Measurements from ENCODE around the gene PLIN5. TPM values are rescaled to one million over a fixed set of nuclear protein-coding genes. Genes with fewer than 3 reads are reported as not detected.

Gene PLIN5
- total RNA-seq, 2 experiments from 2014 or later, result 0.17 to 0.31 TPM

DNA sequence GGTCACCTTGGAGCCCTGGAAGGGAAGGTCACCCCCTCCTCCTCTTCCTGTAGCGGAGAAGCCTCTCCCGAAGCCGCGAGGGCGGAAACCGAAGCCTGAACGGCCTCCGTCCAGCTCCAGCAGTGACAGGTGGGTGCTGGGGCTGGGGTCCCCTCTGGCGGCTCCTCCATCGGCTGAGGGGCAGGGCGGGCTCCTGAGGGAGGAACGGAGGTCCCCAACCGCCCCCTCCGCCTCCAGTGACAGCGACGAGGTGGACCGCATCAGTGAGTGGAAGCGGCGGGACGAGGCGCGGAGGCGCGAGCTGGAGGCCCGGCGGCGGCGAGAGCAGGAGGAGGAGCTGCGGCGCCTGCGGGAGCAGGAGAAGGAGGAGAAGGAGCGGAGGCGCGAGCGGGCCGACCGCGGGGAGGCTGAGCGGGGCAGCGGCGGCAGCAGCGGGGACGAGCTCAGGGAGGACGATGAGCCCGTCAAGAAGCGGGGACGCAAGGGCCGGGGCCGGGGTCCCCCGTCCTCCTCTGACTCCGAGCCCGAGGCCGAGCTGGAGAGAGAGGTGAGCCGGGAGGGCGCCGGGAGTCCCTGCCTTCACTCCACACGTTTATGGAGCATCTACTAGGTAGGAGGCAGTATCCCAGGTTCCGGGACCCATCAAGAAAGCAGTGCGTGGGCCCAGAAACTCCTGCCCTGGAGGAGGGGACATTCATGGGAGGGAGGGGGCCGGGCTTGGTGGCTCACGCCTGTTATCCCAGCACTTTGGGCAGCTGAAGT, 40.9 kb downstream of the PLIN5 start:
- CTCF ChIA-PET, result no interaction called here

DNA sequence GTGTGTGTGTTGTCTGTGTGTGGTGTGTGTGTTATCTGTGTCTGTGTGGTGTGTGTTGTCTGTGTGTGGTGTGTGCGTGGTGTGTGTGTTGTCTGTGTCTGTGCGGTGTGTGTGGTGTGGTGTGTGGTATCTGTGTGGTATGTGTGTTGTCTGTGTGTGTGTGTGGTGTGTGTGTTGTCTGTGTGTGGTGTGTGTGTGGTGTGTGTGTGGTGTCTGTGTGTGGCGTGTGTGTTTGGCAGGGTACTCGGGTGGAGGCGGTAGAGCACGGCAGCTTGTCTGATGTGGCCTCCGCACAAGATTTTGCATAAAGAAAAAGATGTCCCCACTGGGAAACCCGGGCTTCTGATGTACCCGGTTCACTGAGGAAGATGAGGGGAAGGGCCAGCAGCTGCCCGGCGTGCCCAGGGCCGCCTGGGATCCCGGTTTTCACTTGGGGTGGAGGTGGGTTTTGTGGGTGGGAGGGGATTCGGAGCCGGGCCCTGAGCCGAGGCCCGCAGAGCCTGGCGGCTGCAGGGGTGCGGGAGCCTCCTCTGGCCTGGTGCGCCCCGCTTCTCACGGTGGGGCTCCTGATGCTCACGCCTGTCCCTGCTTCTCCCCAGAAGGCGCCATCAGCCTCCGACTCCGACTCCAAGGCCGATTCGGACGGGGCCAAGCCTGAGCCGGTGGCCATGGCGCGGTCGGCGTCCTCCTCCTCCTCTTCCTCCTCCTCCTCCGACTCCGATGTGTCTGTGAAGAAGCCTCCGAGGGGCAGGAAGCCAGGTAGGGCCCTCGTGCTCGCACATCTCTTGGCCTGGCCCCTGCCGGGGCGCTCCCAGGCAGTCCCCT, 41.7 kb downstream of the PLIN5 start:
- intact Hi-C loops (cut with micrococcal nuclease), result no loop called here
- CTCF ChIA-PET, result no interaction called here
- no peak overlapping the region for H3K27ac Mint-ChIP-seq

More for the DNA sequence above, 40.9 kb downstream of the PLIN5 start:
- intact Hi-C loops (cut with micrococcal nuclease), result no loop called here
- Mint-ChIP-seq H3K27me3 (no peaks in the 10 kb centered on the region), H3K27ac (no peak overlapping the region), H3K4me1 (ENCODE audit: low read depth) (no peaks in the 10 kb centered on the region), H3K36me3 (peaks cover 4% of the 10 kb centered on the region), H3K9me3 (no peaks in the 10 kb centered on the region), H3K4me3 (no peak overlapping the region)
- no peak for DNase-seq
- POLR2A ChIA-PET, result no interaction called here

DNA sequence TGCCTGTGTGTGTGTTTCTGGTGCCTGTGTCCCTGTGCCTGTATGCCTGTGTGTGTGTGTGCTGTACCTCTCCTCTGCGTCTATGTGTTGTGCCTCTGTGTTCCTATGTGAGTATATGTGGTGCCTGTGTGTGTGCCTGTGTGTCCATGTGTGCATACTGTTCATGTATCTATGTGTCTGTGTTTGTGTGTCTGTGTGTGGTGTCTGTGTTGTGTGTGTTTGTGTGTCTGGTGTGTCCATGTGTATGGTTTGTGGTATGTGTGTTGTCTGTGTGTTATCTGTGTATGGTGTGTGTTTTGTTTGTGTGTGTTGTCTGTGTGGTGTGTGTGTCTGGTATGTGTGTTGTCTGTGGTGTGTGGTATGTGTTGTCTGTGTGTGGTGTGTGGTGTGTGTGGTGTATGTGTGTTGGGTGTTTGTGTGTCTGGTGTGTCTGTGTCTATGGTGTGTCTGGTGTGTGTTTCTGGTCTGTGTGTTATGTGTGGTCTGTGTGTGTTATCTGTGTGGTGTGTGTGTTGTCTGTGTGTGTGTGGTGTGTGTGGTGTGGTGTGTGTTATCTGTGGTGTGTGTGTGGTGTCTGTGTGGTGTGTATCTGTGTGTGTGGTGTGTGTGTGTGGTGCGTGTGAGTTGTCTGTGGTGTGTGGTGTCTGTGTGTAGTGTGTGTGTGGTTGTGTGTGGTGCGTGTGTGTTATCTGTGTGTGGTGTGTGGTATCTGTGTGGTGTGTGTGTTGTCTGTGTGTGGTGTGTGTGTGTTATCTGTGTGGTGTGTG, 42.5 kb downstream of the PLIN5 start:
- ChIA-PET CTCF (no interaction called here), POLR2A (no interaction called here)
- no peak overlapping the region for H3K4me3 Mint-ChIP-seq
- intact Hi-C loops (cut with micrococcal nuclease), result no loop called here
- H3K27me3 Mint-ChIP-seq, result no peaks in the 10 kb centered on the region
- DNase-seq, result no peak
- no peak overlapping the region for H3K27ac Mint-ChIP-seq
- no peaks in the 10 kb centered on the region for H3K9me3 Mint-ChIP-seq
- H3K4me1 Mint-ChIP-seq (ENCODE audit: low read depth), result no peaks in the 10 kb centered on the region
- peaks cover 4% of the 10 kb centered on the region for H3K36me3 Mint-ChIP-seq

More for the DNA sequence above, 41.7 kb downstream of the PLIN5 start:
- H3K36me3 Mint-ChIP-seq, result peaks cover 4% of the 10 kb centered on the region
- no peaks in the 10 kb centered on the region for H3K4me1 Mint-ChIP-seq (ENCODE audit: low read depth)
- DNase-seq, result no peak
- POLR2A ChIA-PET, result no interaction called here
- H3K27me3 Mint-ChIP-seq, result no peaks in the 10 kb centered on the region
- H3K9me3 Mint-ChIP-seq, result no peaks in the 10 kb centered on the region
- no peak overlapping the region for H3K4me3 Mint-ChIP-seq

DNA sequence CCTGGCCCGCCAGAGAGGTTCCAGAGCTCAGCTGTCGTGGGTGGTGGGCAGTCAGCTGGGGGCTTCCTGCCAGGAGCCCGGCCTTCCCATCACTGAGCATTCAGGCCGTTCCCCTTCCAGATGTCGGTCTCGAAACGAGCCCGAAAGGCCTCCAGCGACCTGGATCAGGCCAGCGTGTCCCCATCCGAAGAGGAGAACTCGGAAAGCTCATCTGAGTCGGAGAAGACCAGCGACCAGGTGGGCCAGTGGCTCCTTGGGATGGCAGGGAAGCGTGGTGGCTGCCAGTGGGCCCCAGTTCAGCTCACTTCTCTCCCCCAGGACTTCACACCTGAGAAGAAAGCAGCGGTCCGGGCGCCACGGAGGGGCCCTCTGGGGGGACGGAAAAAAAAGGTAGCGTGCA, 43.6 kb downstream of the PLIN5 start:
- no peaks in the 10 kb centered on the region for H3K9me3 Mint-ChIP-seq
- H3K4me3 Mint-ChIP-seq, result no peak overlapping the region
- DNase-seq, result no peak
- no peaks in the 10 kb centered on the region for H3K4me1 Mint-ChIP-seq (ENCODE audit: low read depth)
- H3K27me3 Mint-ChIP-seq, result no peaks in the 10 kb centered on the region
- no peak overlapping the region for H3K27ac Mint-ChIP-seq
- intact Hi-C loops (cut with micrococcal nuclease), result no loop called here
- peaks cover 7% of the 10 kb centered on the region for H3K36me3 Mint-ChIP-seq
- ChIA-PET POLR2A (no interaction called here), CTCF (no interaction called here)

DNA sequence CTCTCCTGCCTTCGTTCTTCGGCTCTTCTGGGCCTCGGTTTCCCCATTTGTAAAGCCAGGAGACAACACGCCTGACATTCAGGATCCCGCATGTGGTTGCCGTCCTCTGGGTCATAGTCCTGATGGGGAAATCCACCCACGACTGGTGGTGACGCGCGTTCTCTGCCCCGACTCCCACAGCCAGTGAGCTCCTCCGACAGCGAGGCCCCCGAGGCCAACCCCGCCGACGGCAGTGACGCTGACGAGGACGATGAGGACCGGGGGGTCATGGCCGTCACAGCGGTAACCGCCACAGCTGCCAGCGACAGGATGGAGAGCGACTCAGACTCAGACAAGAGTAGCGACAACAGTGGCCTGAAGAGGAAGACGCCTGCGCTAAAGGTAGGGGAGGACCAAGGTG, 46.5 kb downstream of the PLIN5 start:
- Mint-ChIP-seq H3K4me1 (ENCODE audit: low read depth) (no peaks in the 10 kb centered on the region), H3K27me3 (no peaks in the 10 kb centered on the region), H3K27ac (no peak overlapping the region), H3K36me3 (peaks cover 12% of the 10 kb centered on the region), H3K4me3 (no peak overlapping the region), H3K9me3 (no peaks in the 10 kb centered on the region)
- ChIA-PET POLR2A (no interaction called here), CTCF (no interaction called here)
- DNase-seq, result no peak
- intact Hi-C loops (cut with micrococcal nuclease), result no loop called here

DNA sequence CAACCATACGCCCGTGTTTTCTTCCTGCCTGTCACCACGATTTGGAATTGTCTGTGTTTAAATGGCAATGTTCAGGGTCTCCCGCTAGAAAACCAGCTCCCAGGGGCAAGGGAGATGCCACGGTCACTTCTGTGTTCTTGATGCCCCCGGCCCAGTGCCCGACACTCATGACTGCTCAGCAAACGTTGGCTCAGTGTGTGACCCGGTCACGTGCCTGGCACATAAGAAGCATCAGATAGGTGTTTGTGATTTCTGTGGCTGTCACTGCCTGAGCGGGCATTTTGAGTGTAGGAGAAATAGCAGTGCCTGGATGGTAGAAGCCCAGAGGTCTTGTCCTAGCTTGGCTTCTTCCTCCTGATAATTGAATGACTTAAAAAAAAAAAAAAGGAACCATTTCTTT, 47.5 kb downstream of the PLIN5 start:
- Mint-ChIP-seq H3K4me1 (ENCODE audit: low read depth) (no peaks in the 10 kb centered on the region), H3K27me3 (no peaks in the 10 kb centered on the region), H3K9me3 (no peaks in the 10 kb centered on the region), H3K27ac (no peak overlapping the region), H3K4me3 (no peak overlapping the region), H3K36me3 (peaks cover 14% of the 10 kb centered on the region)
- intact Hi-C loops (cut with micrococcal nuclease), result no loop called here
- CTCF ChIA-PET, result no interaction called here
- no peak for DNase-seq
- POLR2A ChIA-PET, result interaction anchor here (0.6 kb wide), 1 partner anchor 53 kb away, joined by 5 read pairs; no protein-coding TSS in a partner anchor

DNA sequence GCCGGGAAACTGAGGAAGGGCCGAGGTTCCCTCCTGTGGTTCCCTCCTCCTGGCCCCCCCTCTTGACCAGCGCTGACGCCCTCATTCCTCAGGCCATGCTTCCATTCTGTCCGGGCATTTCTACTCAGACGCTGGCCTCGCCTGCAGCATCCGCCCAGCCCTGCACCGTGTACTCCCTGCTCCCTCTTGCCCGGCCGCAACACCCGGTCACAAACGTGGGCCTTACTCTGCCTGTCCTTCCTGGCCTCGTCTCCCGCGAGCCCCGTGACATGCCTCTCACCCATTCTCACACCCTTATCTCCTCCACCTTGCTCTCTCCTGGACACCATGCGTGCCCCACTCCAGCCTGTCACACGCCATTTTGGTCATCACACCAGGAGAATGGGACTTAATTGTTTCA, 51.6 kb downstream of the PLIN5 start:
- Mint-ChIP-seq H3K9me3 (no peaks in the 10 kb centered on the region), H3K27ac (no peak overlapping the region), H3K36me3 (peaks cover 11% of the 10 kb centered on the region), H3K27me3 (no peaks in the 10 kb centered on the region), H3K4me3 (no peak overlapping the region), H3K4me1 (ENCODE audit: low read depth) (no peaks in the 10 kb centered on the region)
- DNase-seq, result no peak
- intact Hi-C loops (cut with micrococcal nuclease), result no loop called here
- POLR2A ChIA-PET, result no interaction called here
- CTCF ChIA-PET, result interaction anchor here (0.6 kb wide), 1 partner anchor 139 kb away, joined by 3 read pairs; no protein-coding TSS in a partner anchor

DNA sequence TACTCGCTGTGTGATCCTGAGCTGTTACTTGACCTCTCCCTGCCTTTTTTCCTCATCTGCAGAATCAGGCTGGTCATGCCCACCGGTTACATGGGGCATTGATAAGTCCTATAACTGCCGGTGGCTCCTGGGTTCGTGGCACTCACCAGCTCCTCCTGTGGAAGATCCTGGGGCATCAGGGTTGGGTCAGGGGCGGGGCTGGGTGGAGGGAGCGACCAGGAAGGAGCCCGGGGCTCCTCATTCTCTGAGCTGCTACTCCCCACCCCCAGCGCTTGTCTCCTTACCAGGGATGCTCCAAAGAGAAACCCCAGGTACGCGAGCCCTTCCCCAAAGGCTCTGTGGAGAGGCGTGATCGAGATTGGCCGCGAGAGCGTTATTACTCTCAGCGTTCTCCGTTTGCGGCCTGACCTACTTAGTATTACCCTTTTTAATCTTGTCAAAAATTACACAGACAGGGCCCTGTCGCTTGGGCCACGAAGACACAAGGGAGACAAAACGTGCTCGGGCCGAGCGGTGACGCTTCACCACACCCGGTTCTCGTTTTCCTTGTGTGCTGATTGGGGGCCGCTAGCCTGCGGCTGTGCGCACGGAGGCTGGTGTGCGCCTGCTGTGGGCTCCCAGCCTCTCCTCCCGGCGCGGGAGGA, 52.2 kb downstream of the PLIN5 start:
- Mint-ChIP-seq H3K9me3 (no peaks in the 10 kb centered on the region), H3K4me1 (ENCODE audit: low read depth) (no peaks in the 10 kb centered on the region), H3K27ac (no peak overlapping the region), H3K36me3 (peaks cover 13% of the 10 kb centered on the region), H3K4me3 (no peak overlapping the region), H3K27me3 (no peaks in the 10 kb centered on the region)
- CTCF ChIA-PET, result no interaction called here
- DNase-seq, result no peak
- intact Hi-C loops (cut with micrococcal nuclease), result no loop called here
- POLR2A ChIA-PET, result no interaction called here

DNA sequence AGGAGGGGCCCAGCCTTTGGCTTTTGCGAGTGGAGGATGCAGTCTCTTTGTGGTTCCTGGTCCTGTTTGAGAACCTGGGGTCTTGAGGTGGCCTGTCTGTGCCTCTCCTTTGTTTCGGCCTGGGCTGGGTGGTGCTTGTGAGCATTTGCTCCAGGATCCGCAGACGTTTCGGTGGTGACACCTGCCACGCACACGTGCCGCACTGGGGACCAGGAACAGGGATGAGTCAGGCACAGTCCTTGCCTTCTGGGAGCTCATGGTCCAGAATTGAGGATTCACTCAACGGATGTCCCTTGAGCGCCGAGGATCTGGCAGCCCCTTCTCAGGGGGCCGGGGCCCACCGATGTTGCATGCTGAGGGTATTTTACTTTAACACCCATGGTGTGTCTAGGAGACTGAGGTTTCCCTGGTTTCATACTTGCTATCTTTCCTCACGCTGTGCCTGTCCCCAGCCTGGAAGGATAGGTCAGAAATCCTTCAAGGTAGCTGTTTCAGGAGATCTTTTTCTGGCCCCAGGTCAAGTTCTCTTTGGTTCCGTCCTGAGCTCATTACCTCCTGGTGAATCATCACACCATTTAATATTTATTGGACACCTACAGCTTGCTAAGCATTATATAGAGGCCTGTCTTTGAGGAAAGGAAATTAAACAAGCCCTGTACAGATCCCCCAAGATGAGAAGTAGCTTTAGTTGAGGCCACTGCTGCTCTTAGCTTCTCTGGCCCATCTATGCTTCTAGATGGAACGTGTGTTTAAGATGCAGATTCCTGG, 57.8 kb downstream of the PLIN5 start:
- intact Hi-C loops (cut with micrococcal nuclease), result no loop called here
- no peak overlapping the region for H3K27ac Mint-ChIP-seq
- H3K36me3 Mint-ChIP-seq, result peaks cover 11% of the 10 kb centered on the region
- no peak overlapping the region for H3K4me3 Mint-ChIP-seq
- peaks cover 15% of the 10 kb centered on the region for H3K4me1 Mint-ChIP-seq (ENCODE audit: low read depth)
- no peak for DNase-seq
- no peaks in the 10 kb centered on the region for H3K9me3 Mint-ChIP-seq
- ChIA-PET CTCF (no interaction called here), POLR2A (no interaction called here)
- no peaks in the 10 kb centered on the region for H3K27me3 Mint-ChIP-seq

DNA sequence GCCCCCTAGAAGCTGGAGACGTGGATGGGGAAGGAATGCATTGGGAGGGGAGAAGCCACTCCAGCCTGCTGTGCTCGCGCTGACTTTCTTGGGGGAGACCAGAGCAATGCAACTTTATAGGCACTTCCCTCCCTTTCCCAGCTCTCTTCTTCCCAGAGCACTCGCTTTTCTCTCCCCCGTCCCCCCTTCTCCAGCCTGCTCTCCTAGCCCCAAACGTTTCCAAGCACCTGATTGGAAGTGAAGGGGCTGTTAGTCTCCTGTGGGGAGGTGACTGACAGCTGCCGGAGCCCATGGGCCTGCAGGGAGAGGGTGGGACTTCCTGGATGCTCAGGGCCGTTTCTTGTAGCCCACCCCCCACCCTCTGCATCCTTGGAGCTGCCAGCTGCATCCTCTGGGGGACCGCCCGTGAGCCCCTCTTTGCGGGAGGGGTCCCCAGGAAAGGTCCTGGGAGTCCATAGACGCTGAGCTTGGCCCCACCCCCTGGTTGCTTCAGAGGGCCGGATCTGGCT, 60.5 kb downstream of the PLIN5 start:
- POLR2A ChIA-PET, result no interaction called here
- CTCF ChIA-PET, result no interaction called here
- H3K4me3 Mint-ChIP-seq, result peak overlapping the region; percentile 40
- H3K27me3 Mint-ChIP-seq, result no peaks in the 10 kb centered on the region
- H3K36me3 Mint-ChIP-seq, result peaks cover 11% of the 10 kb centered on the region
- H3K9me3 Mint-ChIP-seq, result no peaks in the 10 kb centered on the region
- no peak overlapping the region for H3K27ac Mint-ChIP-seq
- peak; percentile 32 for DNase-seq
- intact Hi-C loops (cut with micrococcal nuclease), result loop anchor here (5.0 kb wide), 4 partner anchors 163 to 487 kb away; partner anchors contain the start of genes EEF2, FEM1A, MYDGF and TNFAIP8L1
- peaks cover 21% of the 10 kb centered on the region for H3K4me1 Mint-ChIP-seq (ENCODE audit: low read depth)

DNA sequence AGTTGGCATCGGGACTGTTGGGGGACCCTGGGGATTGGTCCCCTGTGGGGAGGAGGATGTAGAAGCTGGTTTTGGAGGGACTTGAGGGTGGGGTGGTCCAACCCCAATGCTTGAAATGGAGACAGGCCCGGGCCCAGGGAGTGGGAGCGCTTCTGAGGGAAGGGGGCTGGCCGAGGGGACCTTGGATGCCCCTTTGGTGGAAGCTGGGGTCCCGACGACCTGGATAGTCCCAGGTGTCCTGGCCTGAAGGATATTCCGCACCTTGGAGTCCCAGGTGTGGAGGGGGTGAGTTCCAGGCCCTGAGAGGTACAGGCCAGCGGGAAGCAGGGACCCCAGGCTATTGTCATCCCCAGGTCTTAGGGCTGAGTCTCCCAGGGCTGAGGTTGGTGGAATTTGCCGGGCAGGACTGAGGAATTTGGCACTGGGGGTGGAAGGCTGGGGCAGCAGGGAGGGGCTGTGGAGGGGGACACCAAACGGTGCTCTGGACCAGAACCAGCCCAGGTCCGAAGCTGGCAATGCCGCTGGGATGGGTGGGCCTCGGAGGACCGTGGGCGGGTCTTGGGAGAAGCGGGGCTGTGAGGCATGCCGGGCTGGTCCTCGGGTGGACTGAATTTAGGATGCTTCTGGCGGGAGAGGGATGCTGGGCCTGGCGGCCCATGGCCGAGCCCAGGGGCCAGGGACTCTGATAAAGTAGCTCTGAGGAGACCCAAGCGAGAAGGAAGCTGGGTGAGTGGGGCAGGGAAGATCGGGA, 61.1 kb downstream of the PLIN5 start:
- intact Hi-C loops (cut with micrococcal nuclease), result loop anchor here (5.0 kb wide), 4 partner anchors 163 to 487 kb away; partner anchors contain the start of genes EEF2, FEM1A, MYDGF and TNFAIP8L1
- Mint-ChIP-seq H3K4me3 (peak overlapping the region; percentile 40), H3K27ac (peak overlapping the region; percentile 28), H3K27me3 (no peaks in the 10 kb centered on the region), H3K9me3 (no peaks in the 10 kb centered on the region), H3K4me1 (ENCODE audit: low read depth) (peaks cover 21% of the 10 kb centered on the region), H3K36me3 (peaks cover 11% of the 10 kb centered on the region)
- ChIA-PET CTCF (no interaction called here), POLR2A (no interaction called here)
- DNase-seq, result no peak
